Urothelium cell line (cell line): ENCODE data around the gene HTR4.

Source experiments
- DNase-seq: peaks from one replicate; pipeline ENCODE4 v3.0.0; 2011; ENCODE audit warnings: low spot score, mixed read lengths
- FAIRE-seq: peaks from 2 replicates; lab custom pipeline; 2011; peaks lifted over from hg19 to GRCh38; lab: Jason Lieb, UNC

HTR4 gene

DNA sequence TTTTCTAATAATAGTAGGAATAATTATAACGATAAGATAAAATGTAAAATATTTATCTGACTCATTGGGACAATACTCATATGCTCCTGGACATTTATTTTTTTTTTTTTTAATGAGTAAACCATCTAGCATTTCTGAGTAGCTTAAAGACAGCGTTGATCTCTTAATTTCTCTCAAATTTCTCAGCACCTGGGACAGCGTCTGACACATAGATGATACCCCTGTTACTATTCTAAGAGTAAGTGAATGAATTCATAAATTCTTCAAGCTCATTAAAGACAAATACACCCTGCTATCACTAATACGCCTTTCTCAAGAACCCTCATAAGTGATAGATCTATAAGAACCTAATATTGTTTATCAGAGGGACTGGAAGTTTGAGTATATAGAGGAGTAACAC, 12.0 kb upstream of the HTR4 start:
- no peak for DNase-seq
- FAIRE-seq = no peak

DNA sequence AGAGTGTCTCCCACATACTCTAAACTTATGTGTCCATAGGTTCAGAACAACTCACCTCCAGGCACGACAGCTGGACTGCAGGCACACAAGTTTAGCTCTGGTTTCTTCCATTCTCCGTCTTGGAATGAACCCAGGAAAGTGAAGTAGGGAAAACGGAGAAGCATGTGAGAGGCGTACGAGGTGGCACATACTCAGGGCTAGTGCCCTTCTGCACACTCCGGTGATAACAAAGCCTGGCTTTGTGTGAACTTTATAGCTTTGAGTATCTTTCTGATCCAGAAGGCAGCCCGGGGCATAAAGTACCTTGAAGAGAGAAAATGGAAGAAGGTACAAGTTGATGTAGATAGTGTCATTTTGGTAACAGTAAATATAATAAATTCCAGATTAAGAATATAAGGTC, 11.1 kb upstream of the HTR4 start:
- no peak for FAIRE-seq
- no peak for DNase-seq

DNA sequence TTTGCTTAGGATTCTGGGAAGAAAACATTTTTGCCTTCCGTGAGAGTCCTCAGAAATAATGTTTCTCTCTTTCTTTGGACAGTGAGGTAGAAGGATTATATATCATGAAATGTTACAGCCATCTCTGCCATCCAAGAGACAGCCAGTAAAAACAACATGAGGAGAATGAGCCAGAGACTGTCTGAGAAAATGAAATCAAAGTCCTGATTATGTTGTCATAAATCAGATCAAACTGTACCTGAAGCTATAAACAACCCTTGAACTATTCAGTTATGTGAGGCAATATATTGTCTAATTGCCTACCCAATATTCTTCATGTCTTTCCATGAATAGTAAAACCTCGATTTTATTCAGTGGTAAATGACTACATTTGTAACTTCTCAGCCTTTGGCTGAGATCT, 9.2 kb upstream of the HTR4 start:
- DNase-seq (no peak), FAIRE-seq (no peak)

DNA sequence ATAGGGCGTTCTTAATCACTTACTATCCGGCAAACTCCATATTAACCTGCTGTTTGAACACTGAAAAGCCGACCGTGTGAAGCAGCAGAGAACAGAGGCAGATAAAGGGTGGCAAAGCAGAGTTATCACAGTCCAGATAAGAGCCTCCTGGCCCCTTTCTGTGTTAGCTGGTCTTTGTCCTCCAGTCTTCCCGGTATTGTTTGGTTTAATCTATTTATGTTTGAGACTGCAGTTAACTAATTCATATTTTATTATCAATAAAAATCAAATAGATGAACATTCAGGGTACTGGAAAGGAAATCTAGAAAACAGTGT, 6.0 kb upstream of the HTR4 start:
- no peak for DNase-seq
- FAIRE-seq = no peak

DNA sequence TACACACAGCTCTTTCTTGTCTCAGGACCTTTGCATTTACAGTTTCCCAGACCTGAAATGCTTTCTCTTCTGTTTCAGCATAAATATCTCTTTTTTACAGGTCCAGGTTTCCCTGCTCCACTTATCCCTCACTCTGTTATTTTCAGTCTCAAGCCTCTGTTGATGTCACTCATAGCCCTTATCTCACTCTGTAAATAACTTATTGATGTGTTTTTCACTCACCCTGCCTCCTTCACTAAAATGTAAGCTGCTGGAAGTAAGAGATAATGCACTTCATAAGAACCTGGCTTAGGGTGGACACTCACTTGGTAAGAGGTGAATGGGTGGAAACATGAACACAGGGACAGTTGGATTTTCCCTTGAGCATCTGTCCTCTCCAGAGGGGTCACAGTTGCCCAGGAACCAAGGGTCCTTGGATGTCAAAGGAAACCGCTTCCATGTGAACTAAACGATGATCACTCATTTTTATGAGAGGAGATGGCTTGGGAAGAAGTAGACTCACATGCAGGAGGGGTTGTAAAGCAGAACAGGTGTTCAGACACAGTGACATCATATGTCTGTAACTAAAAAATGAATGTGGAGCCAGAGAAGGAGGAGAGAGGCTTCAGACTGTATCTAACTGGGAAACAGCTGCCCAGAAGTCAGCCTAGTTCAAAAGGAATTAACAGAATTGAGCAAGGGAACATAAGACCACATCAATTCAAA, 5.5 kb upstream of the HTR4 start:
- DNase-seq (no peak), FAIRE-seq (no peak)

DNA sequence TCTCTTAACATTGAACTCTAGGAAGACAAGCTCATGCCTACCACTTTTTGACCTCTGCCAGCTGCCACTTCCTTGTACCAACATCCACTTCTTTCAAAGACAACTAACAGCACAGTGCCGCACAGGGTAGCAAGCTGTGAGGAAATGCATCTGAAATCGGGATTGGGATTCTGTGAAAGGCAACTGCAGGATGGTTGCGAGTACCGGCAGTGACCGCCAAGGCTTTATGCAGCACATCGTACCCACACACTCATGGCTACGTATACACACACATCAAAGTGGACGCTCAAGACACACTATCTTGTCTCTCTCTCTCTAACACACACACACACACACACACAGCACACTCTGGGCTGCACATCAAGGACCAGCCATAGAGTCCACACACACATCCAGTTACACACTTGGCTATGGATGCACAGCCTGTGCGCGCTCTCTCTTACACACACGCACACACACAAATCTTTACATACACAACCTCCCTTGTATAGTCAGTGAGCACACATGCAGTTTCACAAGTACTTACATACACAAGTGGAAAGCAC, 964 bp downstream of the HTR4 start:
- no peak for DNase-seq
- peak; percentile 73 for FAIRE-seq

GRCh38 chr5:148651528-148651927, 2.8 kb downstream of the HTR4 start:
- no peak for DNase-seq
- FAIRE-seq = no peak

DNA sequence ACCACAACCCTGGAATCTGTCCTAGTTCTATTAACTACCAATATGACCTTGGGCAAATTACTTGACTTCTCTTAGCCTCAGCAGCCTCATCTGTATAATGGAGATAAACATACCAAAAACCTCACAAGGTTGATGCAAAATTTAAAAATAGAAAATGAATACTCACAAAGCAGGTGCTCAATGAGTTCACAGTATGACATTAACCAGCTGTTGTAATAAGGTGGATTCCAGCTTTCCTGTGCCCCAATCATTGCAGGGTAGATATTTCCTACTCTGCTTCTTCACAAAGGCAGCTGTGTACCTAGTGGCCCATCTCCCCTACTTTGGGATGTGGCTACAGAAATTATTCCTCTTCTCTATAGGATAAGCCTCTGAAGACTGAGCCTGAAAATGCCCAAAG, 8.8 kb downstream of the HTR4 start:
- DNase-seq (no peak), FAIRE-seq (no peak)

DNA sequence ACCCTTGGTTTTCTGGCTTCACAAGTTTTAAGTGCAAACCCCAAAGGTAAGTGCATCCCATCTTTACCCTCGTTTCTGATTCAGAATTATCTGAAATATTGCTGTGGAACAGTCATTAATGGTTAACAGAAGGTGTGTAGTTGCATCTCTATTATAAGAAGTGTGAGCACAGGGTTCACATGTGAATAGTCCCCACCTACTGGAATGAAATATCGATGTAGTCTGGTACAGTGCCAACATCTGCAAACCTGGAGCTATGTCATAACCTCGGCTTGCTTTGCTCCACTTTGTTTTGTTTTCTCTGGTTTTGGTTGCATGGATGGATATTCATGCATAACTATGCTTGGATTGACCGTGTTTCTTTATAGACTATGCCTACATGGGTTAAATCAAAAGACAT, 12.6 kb downstream of the HTR4 start:
- FAIRE-seq (no peak), DNase-seq (no peak)

GRCh38 chr5:148640471-148640870, 13.9 kb downstream of the HTR4 start:
- no peak for FAIRE-seq
- no peak for DNase-seq

DNA sequence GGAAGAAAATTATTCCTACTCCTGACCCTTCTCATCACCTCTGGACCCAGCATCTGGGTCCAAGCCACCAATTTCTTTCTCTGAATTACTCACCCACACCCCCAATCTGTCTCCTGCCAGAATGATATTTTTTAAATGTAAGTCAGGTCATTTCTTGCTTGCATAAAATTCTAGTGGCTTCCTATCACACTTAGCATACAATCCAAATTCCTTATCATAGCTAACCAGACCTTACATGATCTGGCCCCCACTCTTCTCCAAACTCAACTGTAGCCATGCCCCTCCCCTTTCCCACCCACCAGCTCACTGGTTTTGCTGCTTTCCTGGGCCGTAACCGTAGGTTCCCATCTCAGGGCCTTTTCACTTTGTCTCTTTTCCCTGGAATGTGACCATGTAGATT, 15.2 kb downstream of the HTR4 start:
- no peak for FAIRE-seq

GRCh38 chr5:148636353-148636752, 18.0 kb downstream of the HTR4 start:
- no peak for FAIRE-seq
- no peak for DNase-seq

More for the DNA sequence above, 15.2 kb downstream of the HTR4 start:
- DNase-seq = no peak

- DNase-seq = no peak
- FAIRE-seq = no peak
Observed at GRCh38 chr5:148635321-148636083, 18.8 kb downstream of the HTR4 start.

GRCh38 chr5:148633067-148633377, 21.3 kb downstream of the HTR4 start:
- FAIRE-seq (no peak), DNase-seq (no peak)

DNA sequence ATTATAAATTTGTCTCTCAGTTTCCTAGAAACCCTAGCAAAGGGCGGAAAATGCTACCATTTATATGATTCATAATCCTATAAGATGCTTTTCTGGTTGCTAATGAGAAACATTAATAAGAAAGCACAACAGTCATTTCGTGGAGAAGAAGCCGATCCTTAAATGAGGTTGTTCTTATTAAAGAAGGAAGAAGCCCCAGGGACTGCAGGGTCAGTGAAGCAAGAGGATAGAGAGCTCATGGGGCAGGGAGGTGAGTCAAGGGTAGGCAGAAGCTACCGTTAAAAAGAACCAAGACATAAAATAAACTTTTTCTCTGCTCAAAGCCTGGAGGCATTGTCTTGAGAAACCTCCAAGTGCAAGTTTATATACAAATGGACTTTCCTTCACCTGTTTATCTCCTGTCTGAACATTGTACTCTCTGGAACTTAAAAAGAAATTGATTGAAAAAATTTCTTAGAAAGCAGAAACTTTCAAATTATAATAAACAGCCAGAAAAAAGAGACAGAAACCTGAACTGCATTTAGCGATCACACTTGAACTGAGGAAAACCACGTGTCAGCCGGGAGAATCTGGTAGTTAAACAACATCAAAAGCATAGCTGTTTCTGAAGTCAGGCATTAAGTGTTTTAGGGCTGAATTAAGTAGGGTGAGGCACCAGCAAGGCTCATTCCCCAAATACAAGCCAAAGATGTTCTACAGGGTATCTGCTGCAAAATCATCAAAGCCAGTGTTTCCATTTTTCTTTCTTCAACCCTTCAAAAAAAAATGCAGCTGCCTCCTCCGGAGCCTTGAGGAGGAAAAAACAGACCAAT, 21.9 kb downstream of the HTR4 start:
- FAIRE-seq (no peak), DNase-seq (no peak)

DNA sequence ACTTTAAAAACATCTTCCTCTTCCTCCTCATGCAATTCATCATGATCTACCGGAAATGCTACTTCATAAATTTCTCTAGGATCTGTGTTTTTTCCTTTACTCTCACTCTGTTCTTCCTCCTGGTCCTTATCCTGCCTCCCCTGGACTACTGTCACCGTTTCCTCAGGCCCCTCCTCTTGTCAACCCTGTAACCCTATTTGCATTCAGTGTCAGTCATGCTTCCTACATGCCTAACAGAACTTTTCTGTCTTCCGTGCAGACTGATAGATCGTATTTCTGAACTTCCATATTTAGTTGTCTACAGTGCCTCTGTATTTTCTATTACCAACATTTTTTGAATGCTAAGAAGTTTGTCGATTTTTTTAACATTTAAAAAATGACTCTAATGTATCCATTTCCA, 27.3 kb downstream of the HTR4 start:
- FAIRE-seq (peak; percentile 44), DNase-seq (no peak)

GRCh38 chr5:148626081-148626613, 28.2 kb downstream of the HTR4 start:
- no peak for DNase-seq
- no peak for FAIRE-seq

- no peak for FAIRE-seq
Observed at GRCh38 chr5:148625250-148625649, 29.1 kb downstream of the HTR4 start.

GRCh38 chr5:148623741-148624140, 30.6 kb downstream of the HTR4 start:
- FAIRE-seq = no peak
- peak; percentile 60 for DNase-seq

More at GRCh38 chr5:148625250-148625649, 29.1 kb downstream of the HTR4 start:
- no peak for DNase-seq

GRCh38 chr5:148623101-148623500, 31.2 kb downstream of the HTR4 start:
- FAIRE-seq = no peak
- DNase-seq = no peak

DNA sequence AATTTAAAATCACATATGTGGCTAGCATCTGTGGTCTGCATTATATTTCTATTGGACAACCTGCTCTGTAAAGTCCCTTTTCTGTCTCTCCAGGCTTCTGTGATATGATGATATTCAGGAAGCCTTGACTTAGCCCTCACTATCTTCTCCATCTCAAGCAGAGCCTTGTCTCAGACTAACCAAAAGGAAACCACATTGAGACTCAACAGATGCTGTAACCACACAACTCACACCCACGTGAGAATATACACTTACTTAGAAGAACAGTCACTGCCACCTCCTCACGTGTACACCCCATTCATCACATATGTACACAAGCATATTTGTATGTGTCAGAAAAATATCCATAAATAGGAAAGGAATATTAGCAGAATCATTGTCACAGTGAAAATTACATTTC, 33.6 kb downstream of the HTR4 start:
- DNase-seq (no peak), FAIRE-seq (no peak)
